ENCODE results near the gene ZNF79.
A peak's percentile ranks its signal among the peaks of the same experiment; 100 is the strongest.

- TF ChIP-seq CTCF (IDR thresholded peaks at IDR 0.05; ENCODE audit: control extremely low read depth in 1 of 3, insufficient read depth in 1 of 3, low read depth in 1 of 3, low read length in 3 of 3) (peak in 2 of 3 experiments; percentile 42 to 56; a peak in 3 of 4 replicates), TEAD4 (IDR thresholded peaks at IDR 0.05; ENCODE audit: low read depth, low read length) (no peak), SIN3A (conservative IDR thresholded peaks at IDR 0.05 in 1 of 2, IDR thresholded peaks at IDR 0.05 in 1 of 2; ENCODE audit: low read depth in 1 of 2, low read length in 2 of 2) (0 out of 4 replicates have a peak, but pooled peaks of 1 of the 2 experiments have one; percentile 29), ATF3 (IDR thresholded peaks at IDR 0.05; ENCODE audit: insufficient read depth, low read depth, low read length) (no peak)
Observed at GRCh38 chr9:127397646-127398274, 26.4 kb upstream of the ZNF79 start.

All from H1 (cell line).